Measurements from ENCODE around the gene PNMA6F.

DNA sequence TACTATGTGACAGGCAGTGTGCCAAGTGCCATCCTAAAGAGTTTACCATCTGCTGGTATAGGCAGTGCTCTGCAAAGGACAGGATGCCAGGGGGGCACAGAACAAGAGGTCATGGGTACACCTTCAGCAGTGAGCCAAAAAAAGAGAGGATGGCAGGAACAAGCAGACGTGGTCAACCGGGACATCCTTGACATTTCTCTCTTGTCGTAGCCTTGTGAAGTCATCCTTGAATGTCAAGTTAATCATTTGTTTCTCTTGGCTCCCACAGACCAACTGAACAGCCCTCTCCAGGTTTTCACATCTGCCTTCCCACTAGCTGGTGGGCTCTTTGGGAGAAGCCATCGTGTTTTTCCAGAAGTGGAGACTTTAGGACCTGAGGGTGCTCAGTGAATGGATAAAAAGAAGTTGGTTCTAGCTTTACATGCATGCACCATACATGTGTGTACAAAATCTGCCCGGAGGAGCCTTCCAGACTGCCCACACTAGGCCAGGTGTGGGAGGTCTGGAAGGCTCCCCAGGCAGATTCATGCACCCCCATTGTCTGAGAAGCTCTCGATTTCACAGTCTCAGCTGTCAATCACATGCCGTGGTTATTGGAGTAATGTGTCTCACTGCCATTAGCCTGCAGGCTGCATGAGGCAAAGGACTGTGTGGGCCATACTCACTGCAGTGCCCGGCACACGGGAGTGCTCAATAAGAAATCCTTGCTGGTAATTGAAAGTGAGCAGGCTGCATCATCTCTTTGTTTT is 16.4 kb downstream of the PNMA6F start:
- TF ChIP-seq, protein P1, sequence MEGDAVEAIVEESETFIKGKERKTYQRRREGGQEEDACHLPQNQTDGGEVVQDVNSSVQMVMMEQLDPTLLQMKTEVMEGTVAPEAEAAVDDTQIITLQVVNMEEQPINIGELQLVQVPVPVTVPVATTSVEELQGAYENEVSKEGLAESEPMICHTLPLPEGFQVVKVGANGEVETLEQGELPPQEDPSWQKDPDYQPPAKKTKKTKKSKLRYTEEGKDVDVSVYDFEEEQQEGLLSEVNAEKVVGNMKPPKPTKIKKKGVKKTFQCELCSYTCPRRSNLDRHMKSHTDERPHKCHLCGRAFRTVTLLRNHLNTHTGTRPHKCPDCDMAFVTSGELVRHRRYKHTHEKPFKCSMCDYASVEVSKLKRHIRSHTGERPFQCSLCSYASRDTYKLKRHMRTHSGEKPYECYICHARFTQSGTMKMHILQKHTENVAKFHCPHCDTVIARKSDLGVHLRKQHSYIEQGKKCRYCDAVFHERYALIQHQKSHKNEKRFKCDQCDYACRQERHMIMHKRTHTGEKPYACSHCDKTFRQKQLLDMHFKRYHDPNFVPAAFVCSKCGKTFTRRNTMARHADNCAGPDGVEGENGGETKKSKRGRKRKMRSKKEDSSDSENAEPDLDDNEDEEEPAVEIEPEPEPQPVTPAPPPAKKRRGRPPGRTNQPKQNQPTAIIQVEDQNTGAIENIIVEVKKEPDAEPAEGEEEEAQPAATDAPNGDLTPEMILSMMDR (IDR thresholded peaks at IDR 0.05): no peak
- TF ChIP-seq POLR2A (IDR thresholded peaks at IDR 0.05): no peak

Data from right lobe of liver (tissue), 4 donors.